Retinal pigment epithelial cell (primary cell): Measurements from ENCODE around the gene MYL10.
"Not testable (repeated sequence)": the region's sequence is repeated elsewhere in the genome, so short reads cannot be mapped to it uniquely, and the experiment has no call there.

ENCODE experiments used
- DNase-seq: peaks from one replicate; pipeline ENCODE4 v3.0.0-alpha.2; 2010; ENCODE audit warnings: low read depth
- H3K4me3 ChIP-seq: 2 replicates; pipeline ENCODE4 v1.5.1; 2011; ENCODE audit warnings: mild to moderate bottlenecking, low read length, control low read depth, moderate library complexity
- CTCF ChIP-seq: conservative IDR thresholded peaks from 2 replicates; pipeline ENCODE4 v1.5.1; 2011; ENCODE audit warnings: low read depth, low read length, control low read depth, inconsistent platforms

Gene MYL10

GRCh38 chr7:101657171-101657570 is 28.1 kb upstream of the MYL10 start:
- TF ChIP-seq CTCF: no peak
- no peak for DNase-seq
- H3K4me3 ChIP-seq: no peak overlapping the region

- no peak for TF ChIP-seq CTCF
- H3K4me3 ChIP-seq: peak overlapping the region; percentile 30
- no peak for DNase-seq
These were observed 22.0 kb upstream of the MYL10 start for GRCh38 chr7:101651112-101651511.

DNA sequence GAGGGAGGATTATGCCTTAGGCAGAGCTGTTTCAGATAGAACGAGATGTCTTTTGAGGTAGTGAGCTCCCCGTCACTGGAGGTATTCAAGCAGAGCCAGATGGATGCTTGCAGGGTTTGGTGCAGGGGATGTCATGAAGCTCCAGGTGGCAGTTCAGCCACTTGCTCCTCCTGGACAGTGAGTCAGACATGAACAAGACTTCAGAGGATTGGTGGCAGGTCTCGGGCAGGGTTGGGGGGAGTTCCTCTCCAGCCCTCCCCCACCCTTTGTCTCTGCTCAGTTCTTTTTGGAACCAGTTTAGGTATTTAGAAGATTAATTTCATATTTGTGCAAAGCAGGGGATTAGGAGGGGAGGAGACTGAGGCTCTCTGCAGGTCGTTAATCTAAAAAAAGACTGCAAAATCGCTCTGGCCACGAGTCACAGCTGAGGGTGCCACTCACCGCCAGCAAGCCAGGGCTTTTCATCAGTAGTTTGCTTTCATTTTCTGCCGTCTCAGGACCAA is 21.5 kb upstream of the MYL10 start:
- DNase-seq: peak; percentile 79
- no peak for TF ChIP-seq CTCF
- H3K4me3 ChIP-seq: peak overlapping the region; percentile 30

GRCh38 chr7:101647876-101648275 is 18.8 kb upstream of the MYL10 start:
- not testable (repeated sequence) for DNase-seq, H3K4me3 ChIP-seq

GRCh38 chr7:101645951-101646350 is 16.9 kb upstream of the MYL10 start:
- TF ChIP-seq CTCF: no peak
- no peak overlapping the region for H3K4me3 ChIP-seq

GRCh38 chr7:101644879-101645278 is 15.8 kb upstream of the MYL10 start:
- DNase-seq: no peak
- no peak overlapping the region for H3K4me3 ChIP-seq
- no peak for TF ChIP-seq CTCF

More at GRCh38 chr7:101645951-101646350, 16.9 kb upstream of the MYL10 start:
- no peak for DNase-seq

DNA sequence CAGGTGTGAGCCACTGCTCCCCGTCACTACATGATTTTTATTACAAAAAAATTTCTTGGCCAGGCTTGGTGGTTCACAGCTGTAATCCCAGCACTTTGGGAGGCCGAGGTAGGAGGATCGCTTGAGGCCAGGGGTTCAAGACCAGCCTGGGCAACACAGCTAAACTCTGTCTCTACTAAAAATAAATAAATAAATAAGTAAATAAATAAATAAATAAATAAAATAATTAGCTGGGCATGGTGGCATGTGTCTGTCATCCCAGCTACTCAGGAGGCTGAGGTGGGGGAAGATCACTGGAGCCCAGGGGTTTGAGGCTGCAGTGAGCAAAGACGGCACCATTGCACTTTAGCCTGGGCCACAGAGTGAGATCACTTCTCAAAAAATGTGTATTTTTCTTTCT is 10.0 kb upstream of the MYL10 start:
- not testable (repeated sequence) for DNase-seq, H3K4me3 ChIP-seq

GRCh38 chr7:101636822-101637623 is 7.9 kb upstream of the MYL10 start:
- TF ChIP-seq CTCF: no peak
- no peak overlapping the region for H3K4me3 ChIP-seq
- no peak for DNase-seq
